Retinal pigment epithelial cell (primary cell): ENCODE measurements around the gene KHK.

Source experiments
- DNase-seq: peaks from one replicate; pipeline ENCODE4 v3.0.0-alpha.2; 2010; ENCODE audit warnings: low read depth
- H3K4me3 ChIP-seq: 2 replicates; pipeline ENCODE4 v1.5.1; 2011; ENCODE audit warnings: mild to moderate bottlenecking, low read length, control low read depth, moderate library complexity
- TF ChIP-seq, protein P1 (sequence below): conservative IDR thresholded peaks from 2 replicates; pipeline ENCODE4 v1.5.1; 2011; ENCODE audit warnings: low read depth, low read length, control low read depth, inconsistent platforms

KHK gene

GRCh38 chr2:27051902-27052645 is 34.5 kb upstream of the KHK start:
- H3K4me3 ChIP-seq, result peak overlapping the region; percentile 88
- TF ChIP-seq, protein P1, sequence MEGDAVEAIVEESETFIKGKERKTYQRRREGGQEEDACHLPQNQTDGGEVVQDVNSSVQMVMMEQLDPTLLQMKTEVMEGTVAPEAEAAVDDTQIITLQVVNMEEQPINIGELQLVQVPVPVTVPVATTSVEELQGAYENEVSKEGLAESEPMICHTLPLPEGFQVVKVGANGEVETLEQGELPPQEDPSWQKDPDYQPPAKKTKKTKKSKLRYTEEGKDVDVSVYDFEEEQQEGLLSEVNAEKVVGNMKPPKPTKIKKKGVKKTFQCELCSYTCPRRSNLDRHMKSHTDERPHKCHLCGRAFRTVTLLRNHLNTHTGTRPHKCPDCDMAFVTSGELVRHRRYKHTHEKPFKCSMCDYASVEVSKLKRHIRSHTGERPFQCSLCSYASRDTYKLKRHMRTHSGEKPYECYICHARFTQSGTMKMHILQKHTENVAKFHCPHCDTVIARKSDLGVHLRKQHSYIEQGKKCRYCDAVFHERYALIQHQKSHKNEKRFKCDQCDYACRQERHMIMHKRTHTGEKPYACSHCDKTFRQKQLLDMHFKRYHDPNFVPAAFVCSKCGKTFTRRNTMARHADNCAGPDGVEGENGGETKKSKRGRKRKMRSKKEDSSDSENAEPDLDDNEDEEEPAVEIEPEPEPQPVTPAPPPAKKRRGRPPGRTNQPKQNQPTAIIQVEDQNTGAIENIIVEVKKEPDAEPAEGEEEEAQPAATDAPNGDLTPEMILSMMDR, result no peak
- no peak for DNase-seq

DNA sequence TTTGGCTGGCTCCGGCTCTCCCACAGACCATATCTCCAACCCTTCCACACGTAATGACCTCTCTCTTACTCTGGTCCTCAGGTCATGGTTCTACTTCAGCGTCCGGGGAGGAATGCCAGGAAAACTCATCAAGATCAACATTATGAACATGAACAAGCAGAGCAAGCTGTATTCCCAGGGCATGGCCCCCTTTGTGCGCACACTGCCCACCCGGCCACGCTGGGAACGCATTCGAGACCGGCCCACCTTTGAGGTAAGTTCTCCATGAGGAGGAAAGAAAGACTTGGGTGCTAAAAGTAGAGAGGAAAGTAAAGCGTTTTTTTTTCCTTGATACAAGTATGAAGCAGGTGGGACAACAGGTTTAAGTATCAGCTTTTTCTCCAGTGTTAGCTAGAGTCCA is 33.3 kb upstream of the KHK start:
- TF ChIP-seq, protein P1, result no peak
- no peak overlapping the region for H3K4me3 ChIP-seq
- no peak for DNase-seq

DNA sequence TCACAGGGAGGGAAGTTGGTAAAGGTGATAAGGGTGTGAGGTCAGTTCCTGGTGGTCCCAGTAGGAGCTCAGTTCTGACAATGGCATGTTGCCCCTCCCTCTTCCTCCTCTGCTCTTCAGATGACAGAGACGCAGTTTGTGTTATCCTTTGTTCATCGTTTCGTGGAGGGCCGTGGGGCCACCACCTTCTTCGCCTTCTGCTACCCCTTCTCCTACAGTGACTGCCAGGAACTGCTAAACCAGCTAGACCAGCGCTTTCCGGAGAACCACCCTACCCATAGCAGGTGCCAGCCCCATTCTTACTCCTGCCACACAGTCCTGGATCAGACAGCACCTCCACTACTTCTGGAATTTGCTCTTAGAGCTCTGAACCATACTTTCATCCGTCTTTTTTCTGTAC is 32.8 kb upstream of the KHK start:
- no peak for DNase-seq
- no peak overlapping the region for H3K4me3 ChIP-seq
- TF ChIP-seq, protein P1, result no peak

DNA sequence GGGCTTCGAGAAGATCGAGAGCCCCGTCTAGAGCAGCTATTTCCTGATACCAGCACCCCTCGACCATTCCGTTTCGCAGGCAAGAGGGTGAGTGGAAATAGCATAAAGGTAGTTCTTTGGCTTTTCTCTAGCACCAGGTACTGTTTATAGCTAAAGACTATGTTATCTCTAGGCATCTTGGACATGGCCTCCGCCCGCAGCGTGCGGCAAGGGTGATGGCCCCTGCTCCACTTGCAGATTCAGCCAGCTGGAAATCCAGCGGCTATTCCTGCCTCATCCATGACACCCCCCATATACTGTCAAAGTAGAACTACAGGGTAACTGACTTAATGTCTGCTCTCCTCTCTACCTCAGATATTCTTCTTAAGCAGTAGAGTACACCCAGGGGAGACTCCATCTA is 31.9 kb upstream of the KHK start:
- DNase-seq, result no peak
- TF ChIP-seq, protein P1, result no peak
- H3K4me3 ChIP-seq, result no peak overlapping the region

DNA sequence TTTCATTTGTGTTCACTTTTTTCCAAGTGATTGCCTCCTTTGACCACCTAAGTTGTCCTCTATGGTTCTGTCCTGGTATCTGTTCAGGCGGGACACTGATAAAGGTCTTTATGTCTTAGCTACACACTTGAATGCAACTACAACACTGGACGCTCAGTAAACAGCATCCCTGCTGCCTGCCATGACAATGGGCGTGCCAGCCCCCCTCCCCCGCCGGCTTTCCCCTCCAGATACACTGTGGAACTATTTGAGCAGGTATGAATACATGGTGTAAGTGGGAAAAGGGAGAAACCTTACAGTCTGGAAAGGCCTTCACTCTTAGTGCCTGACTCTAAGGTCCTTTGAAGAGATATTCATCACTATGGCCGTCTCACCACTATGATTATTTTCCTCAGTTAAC is 29.4 kb upstream of the KHK start:
- H3K4me3 ChIP-seq, result no peak overlapping the region
- DNase-seq, result no peak
- TF ChIP-seq, protein P1, result no peak

GRCh38 chr2:27058210-27058609 is 28.4 kb upstream of the KHK start:
- no peak for DNase-seq
- H3K4me3 ChIP-seq, result no peak overlapping the region
- TF ChIP-seq, protein P1, result no peak

- H3K4me3 ChIP-seq, result no peak overlapping the region
- TF ChIP-seq, protein P1, result no peak
- no peak for DNase-seq
Observed at GRCh38 chr2:27059141-27059820, 27.3 kb upstream of the KHK start.
